Trophoblast cell (in vitro differentiated cells and primary cell): ENCODE data around the gene FOXF1.

ENCODE experiments used
- DNase-seq, 2 donors: peaks; one replicate each; pipeline ENCODE4 v3.0.0-alpha.2; 2016
- H2AFZ ChIP-seq: 2 replicates; pipeline ENCODE4 v1.6.1; 2013; ENCODE audit warnings: low read length, moderate library complexity, mild to moderate bottlenecking; ENCODE audit not compliant: insufficient read depth, poor library complexity
- H2AK5ac ChIP-seq: 2 replicates; pipeline ENCODE4 v1.6.1; 2013; ENCODE audit warnings: mild to moderate bottlenecking, low read length
- H2BK120ac ChIP-seq: 2 replicates; pipeline ENCODE4 v1.6.1; 2013; ENCODE audit warnings: low read length, mild to moderate bottlenecking, moderate library complexity; ENCODE audit not compliant: insufficient read depth, poor library complexity
- H2BK12ac ChIP-seq: 2 replicates; pipeline ENCODE4 v1.6.1; 2013; ENCODE audit warnings: mild to moderate bottlenecking, low read length, moderate library complexity
- H2BK5ac ChIP-seq: 2 replicates; pipeline ENCODE4 v1.6.1; 2013; ENCODE audit warnings: low read length, low read depth, moderate library complexity, mild to moderate bottlenecking; ENCODE audit not compliant: poor library complexity
- H3K14ac ChIP-seq: 2 replicates; pipeline ENCODE4 v1.6.1; 2013; ENCODE audit warnings: mild to moderate bottlenecking, low read length
- H3K18ac ChIP-seq: 2 replicates; pipeline ENCODE4 v1.6.1; 2013; ENCODE audit warnings: mild to moderate bottlenecking, low read length
- H3K23ac ChIP-seq: 2 replicates; pipeline ENCODE4 v1.6.1; 2013; ENCODE audit warnings: low read length
- H3K27ac ChIP-seq: 2 replicates; pipeline ENCODE4 v1.5.1; 2013; ENCODE audit warnings: low read depth, mild to moderate bottlenecking, inconsistent platforms, low read length, moderate library complexity
- H3K27me3 ChIP-seq: 2 replicates; pipeline ENCODE4 v1.6.1; 2013; ENCODE audit warnings: inconsistent platforms, mild to moderate bottlenecking, low read length, moderate library complexity; ENCODE audit not compliant: insufficient read depth
- H3K36me3 ChIP-seq, 2 experiments: 1 replicate in 1 of 2; 2 replicates in 1 of 2; pipeline ENCODE4 v1.6.1; 2013; ENCODE audit warnings: low read length in 2 of 2, mild to moderate bottlenecking in 2 of 2, moderate library complexity in 1 of 2; ENCODE audit not compliant: insufficient read depth in 2 of 2, control insufficient read depth in 1 of 2
- H3K4ac ChIP-seq: 2 replicates; pipeline ENCODE4 v1.6.1; 2013; ENCODE audit warnings: low read depth, mild to moderate bottlenecking, low read length, moderate library complexity
- H3K4me1 ChIP-seq, 2 experiments: 1 replicate in 1 of 2; 2 replicates in 1 of 2; pipeline ENCODE4 v1.6.1; 2013; ENCODE audit warnings: low read length in 2 of 2, mild to moderate bottlenecking in 2 of 2, moderate library complexity in 1 of 2; ENCODE audit not compliant: insufficient read depth in 2 of 2, control insufficient read depth in 1 of 2
- H3K4me2 ChIP-seq: 2 replicates; pipeline ENCODE4 v1.6.1; 2013; ENCODE audit warnings: inconsistent platforms, mild to moderate bottlenecking, low read length, moderate library complexity
- H3K4me3 ChIP-seq: 2 replicates; pipeline ENCODE4 v1.5.1; 2013; ENCODE audit warnings: mild to moderate bottlenecking, low read depth, low read length, inconsistent platforms
- H3K79me1 ChIP-seq: one replicate; pipeline ENCODE4 v1.6.1; 2013; ENCODE audit warnings: low read length
- H3K79me2 ChIP-seq: 2 replicates; pipeline ENCODE4 v1.6.1; 2013; ENCODE audit warnings: low read length, mild to moderate bottlenecking; ENCODE audit not compliant: control insufficient read depth, insufficient read depth, poor library complexity
- H3K9ac ChIP-seq: 2 replicates; pipeline ENCODE4 v1.6.1; 2013; ENCODE audit warnings: mild to moderate bottlenecking, low read length
- H3K9me3 ChIP-seq: 2 replicates; pipeline ENCODE4 v1.6.1; 2013; ENCODE audit warnings: low read depth, mild to moderate bottlenecking, control low read depth, inconsistent platforms, low read length; ENCODE audit not compliant: insufficient read depth
- H4K12ac ChIP-seq: 2 replicates; pipeline ENCODE4 v1.6.1; 2013; ENCODE audit warnings: low read depth, mild to moderate bottlenecking, low read length, moderate library complexity
- H4K8ac ChIP-seq: 2 replicates; pipeline ENCODE4 v1.6.1; 2013; ENCODE audit warnings: low read depth, mild to moderate bottlenecking, low read length, moderate library complexity
- H4K91ac ChIP-seq: one replicate; pipeline ENCODE4 v1.6.1; 2013; ENCODE audit warnings: low read depth, mild to moderate bottlenecking, low read length, moderate library complexity
- WGBS: extraction: QIAGEN DNeasy Blood & Tissue Kit; methylation state at CpG from one replicate; pipeline ENCODE4 v1.1.7; 2013; ENCODE audit warnings: missing lambda C conversion rate; ENCODE audit not compliant: insufficient read length, insufficient coverage; ENCODE audit errors: extremely low coverage; 5-methylcytosine and 5-hydroxymethylcytosine counted together

FOXF1 gene

GRCh38 chr16:86465434-86465833, 44.9 kb upstream of the FOXF1 start:
- Histone ChIP-seq H3K27ac (no peak overlapping the region), H3K4ac (no peak overlapping the region), H3K4me2 (no peak overlapping the region), H3K14ac (no peak overlapping the region), H3K9me3 (peaks cover 24% of the 10 kb centered on the region), H2BK120ac (no peak overlapping the region), H2BK5ac (no peak overlapping the region), H3K79me2 (no peaks in the 10 kb centered on the region), H3K4me3 (no peak overlapping the region), H2BK12ac (no peak overlapping the region), H4K91ac (no peak overlapping the region), H3K9ac (no peak overlapping the region), H4K8ac (no peak overlapping the region), H3K79me1 (no peaks in the 10 kb centered on the region), H3K36me3 (no peaks in the 10 kb centered on the region), H2AFZ (no peak overlapping the region), H3K4me1 (no peaks in the 10 kb centered on the region), H3K23ac (no peak overlapping the region), H3K18ac (no peak overlapping the region), H2AK5ac (no peak overlapping the region), H3K27me3 (no peaks in the 10 kb centered on the region), H4K12ac (no peak overlapping the region)
- no peak for DNase-seq
- no CpG with 5 or more reads among the region's 2 CpGs for WGBS

GRCh38 chr16:86466696-86467406, 43.5 kb upstream of the FOXF1 start:
- H2AK5ac ChIP-seq = no peak overlapping the region
- no peak overlapping the region for H4K91ac ChIP-seq
- H2AFZ ChIP-seq = no peak overlapping the region
- H4K8ac ChIP-seq = no peak overlapping the region
- no peaks in the 10 kb centered on the region for H3K79me2 ChIP-seq
- H3K18ac ChIP-seq = no peak overlapping the region
- no peak overlapping the region for H3K4me2 ChIP-seq
- H3K9ac ChIP-seq = no peak overlapping the region
- DNase-seq = no peak
- no peak overlapping the region for H4K12ac ChIP-seq
- no CpG with 5 or more reads among the region's 29 CpGs for WGBS
- no peaks in the 10 kb centered on the region for H3K27me3 ChIP-seq
- H2BK12ac ChIP-seq = no peak overlapping the region
- no peak overlapping the region for H2BK120ac ChIP-seq
- no peak overlapping the region for H2BK5ac ChIP-seq
- peaks cover 20% of the 10 kb centered on the region for H3K9me3 ChIP-seq
- no peaks in the 10 kb centered on the region for H3K79me1 ChIP-seq
- no peak overlapping the region for H3K4me3 ChIP-seq
- H3K23ac ChIP-seq = no peak overlapping the region
- H3K27ac ChIP-seq = no peak overlapping the region
- H3K14ac ChIP-seq = no peak overlapping the region
- H3K4ac ChIP-seq = no peak overlapping the region
- no peaks in the 10 kb centered on the region for H3K36me3 ChIP-seq
- H3K4me1 ChIP-seq = no peaks in the 10 kb centered on the region

- Histone ChIP-seq H3K23ac (no peak overlapping the region), H3K9ac (no peak overlapping the region), H2BK5ac (no peak overlapping the region), H3K79me1 (no peaks in the 10 kb centered on the region), H3K4me2 (no peak overlapping the region), H2AK5ac (no peak overlapping the region), H3K4me1 (no peaks in the 10 kb centered on the region), H4K91ac (no peak overlapping the region), H3K9me3 (peaks cover 20% of the 10 kb centered on the region), H3K4ac (no peak overlapping the region), H4K12ac (no peak overlapping the region), H2BK12ac (no peak overlapping the region), H3K27ac (no peak overlapping the region), H3K79me2 (no peaks in the 10 kb centered on the region), H3K4me3 (no peak overlapping the region), H3K36me3 (no peaks in the 10 kb centered on the region), H2BK120ac (no peak overlapping the region), H3K18ac (no peak overlapping the region), H3K27me3 (no peaks in the 10 kb centered on the region), H4K8ac (no peak overlapping the region), H3K14ac (no peak overlapping the region), H2AFZ (no peak overlapping the region)
- no CpG with 5 or more reads among the region's 8 CpGs for WGBS
- DNase-seq = no peak
These were observed 42.8 kb upstream of the FOXF1 start for GRCh38 chr16:86467490-86467889.

GRCh38 chr16:86470964-86471363, 39.4 kb upstream of the FOXF1 start:
- H4K12ac ChIP-seq = no peak overlapping the region
- H3K27ac ChIP-seq = no peak overlapping the region
- H3K23ac ChIP-seq = no peak overlapping the region
- H3K79me2 ChIP-seq = no peaks in the 10 kb centered on the region
- H2BK120ac ChIP-seq = no peak overlapping the region
- no peak overlapping the region for H3K18ac ChIP-seq
- H3K4me1 ChIP-seq = no peaks in the 10 kb centered on the region
- no peak overlapping the region for H3K9ac ChIP-seq
- no peak overlapping the region for H2BK5ac ChIP-seq
- no peaks in the 10 kb centered on the region for H3K36me3 ChIP-seq
- H2AK5ac ChIP-seq = no peak overlapping the region
- H3K4me3 ChIP-seq = no peak overlapping the region
- H3K4ac ChIP-seq = no peak overlapping the region
- H3K4me2 ChIP-seq = no peak overlapping the region
- no peak for DNase-seq
- H3K27me3 ChIP-seq = no peaks in the 10 kb centered on the region
- H3K79me1 ChIP-seq = no peaks in the 10 kb centered on the region
- H3K9me3 ChIP-seq = peaks cover 7% of the 10 kb centered on the region
- H4K91ac ChIP-seq = no peak overlapping the region
- H4K8ac ChIP-seq = no peak overlapping the region
- no CpG with 5 or more reads among the region's 9 CpGs for WGBS
- H2AFZ ChIP-seq = no peak overlapping the region
- no peak overlapping the region for H2BK12ac ChIP-seq
- no peak overlapping the region for H3K14ac ChIP-seq
